Neural cell (in vitro differentiated cells): ENCODE measurements around the gene NEK2. TPM values are rescaled to one million over a fixed set of nuclear protein-coding genes. Genes with fewer than 3 reads are reported as not detected.

Experiments used
- H2AFZ ChIP-seq: fragments of 200-600, 300-800 bp; sonication (generic), shearing (Covaris generic); 2 replicates; pipeline ENCODE4 v1.6.0; 2014; ENCODE audit warnings: low read depth, mild to moderate bottlenecking, antibody characterized with exemption, low read length, moderate library complexity
- H3F3A ChIP-seq: fragments of 200-600 bp; shearing (Covaris generic); 2 replicates; pipeline ENCODE4 v1.6.1; 2016; ENCODE audit warnings: mild to moderate bottlenecking, moderate library complexity, mixed read lengths, antibody characterized with exemption, low read length; ENCODE audit not compliant: insufficient read depth, poor library complexity, severe bottlenecking
- H3K27ac ChIP-seq: fragments of 200-600, 300-800 bp; sonication (generic), shearing (Covaris generic); 2 replicates; pipeline ENCODE4 v1.5.1; 2014; ENCODE audit warnings: mild to moderate bottlenecking, low read length, moderate library complexity
- H3K27me3 ChIP-seq: fragments of 300-800, 200-600 bp; sonication (generic), shearing (Covaris generic); 2 replicates; pipeline ENCODE4 v1.6.0; 2014; ENCODE audit warnings: mild to moderate bottlenecking, low read depth, low read length, moderate library complexity; ENCODE audit not compliant: insufficient read depth
- H3K36me3 ChIP-seq: fragments of 300-800, 200-600 bp; sonication (generic), shearing (Covaris generic); 2 replicates; pipeline ENCODE4 v1.5.1; 2014; ENCODE audit warnings: mild to moderate bottlenecking, antibody characterized with exemption, low read length, moderate library complexity; ENCODE audit not compliant: insufficient read depth
- H3K4me2 ChIP-seq: fragments of 300-800, 200-600 bp; sonication (generic), shearing (Covaris generic); 2 replicates; pipeline ENCODE4 v1.6.0; 2014; ENCODE audit warnings: mild to moderate bottlenecking, low read length
- H3K4me3 ChIP-seq: fragments of 300-800, 200-600 bp; sonication (generic), shearing (Covaris generic); 2 replicates; pipeline ENCODE4 v1.5.1; 2014; ENCODE audit warnings: mild to moderate bottlenecking, low read length, moderate library complexity
- H3K79me2 ChIP-seq: fragments of 200-600 bp; shearing (Covaris generic); replicated peaks from 2 replicates; pipeline ENCODE4 v1.6.0; 2014; ENCODE audit warnings: mild to moderate bottlenecking, low read length, moderate library complexity; ENCODE audit not compliant: insufficient read depth
- H3K9ac ChIP-seq: fragments of 300-800, 200-600 bp; sonication (generic), shearing (Covaris generic); 2 replicates; pipeline ENCODE4 v1.6.1; 2016; ENCODE audit warnings: mild to moderate bottlenecking, low read length, mixed read lengths
- H3K9me2 ChIP-seq: fragments of 200-600 bp; shearing (Covaris generic); 2 replicates; pipeline ENCODE4 v1.6.1; 2016; ENCODE audit warnings: mild to moderate bottlenecking, low read length, mixed read lengths; ENCODE audit not compliant: insufficient read depth
- H3K9me3 ChIP-seq: fragments of 200-600, 300-800 bp; sonication (generic), shearing (Covaris generic); 2 replicates; pipeline ENCODE4 v1.6.1; 2016; ENCODE audit warnings: mild to moderate bottlenecking, mixed run types, low read length, moderate library complexity, mixed read lengths
- H4K20me1 ChIP-seq: fragments of 200-600 bp; shearing (Covaris generic); 2 replicates; pipeline ENCODE4 v1.6.1; 2016; ENCODE audit warnings: mild to moderate bottlenecking, mixed run types; ENCODE audit not compliant: insufficient read depth
- EP300 ChIP-seq: fragments of 450-650 bp; conservative IDR thresholded peaks from 2 replicates; pipeline ENCODE4 v1.6.1; 2014; ENCODE audit warnings: antibody characterized with exemption, mild to moderate bottlenecking, moderate library complexity; ENCODE audit not compliant: poor library complexity, severe bottlenecking
- EZH2 ChIP-seq: fragments of 200-600, 300-800 bp; shearing (Covaris generic), sonication (generic); IDR thresholded peaks from 2 replicates; pipeline ENCODE4 v1.6.1; 2014; ENCODE audit warnings: antibody characterized with exemption, low read length, borderline replicate concordance, mild to moderate bottlenecking; ENCODE audit not compliant: insufficient read depth, poor library complexity, severe bottlenecking
- MXI1 ChIP-seq: fragments of 450-650 bp; conservative IDR thresholded peaks from 2 replicates; pipeline ENCODE4 v1.6.1; 2014; ENCODE audit warnings: antibody characterized with exemption, mild to moderate bottlenecking; ENCODE audit not compliant: poor library complexity, severe bottlenecking
- POLR2AphosphoS5 ChIP-seq: IDR thresholded peaks from 2 replicates; pipeline ENCODE4 v1.6.1; 2012
- RAD21 ChIP-seq: fragments of 450-650 bp; conservative IDR thresholded peaks from 2 replicates; pipeline ENCODE4 v1.6.1; 2014; ENCODE audit warnings: antibody characterized with exemption, mild to moderate bottlenecking, moderate library complexity
- REST ChIP-seq: IDR thresholded peaks from 2 replicates; pipeline ENCODE4 v1.6.1; 2012; ENCODE audit warnings: borderline replicate concordance
- SMC3 ChIP-seq: fragments of 450-650 bp; conservative IDR thresholded peaks from 2 replicates; pipeline ENCODE4 v1.6.1; 2014; ENCODE audit warnings: antibody characterized with exemption, mild to moderate bottlenecking, moderate library complexity; ENCODE audit not compliant: poor library complexity
- TAF1 ChIP-seq: IDR thresholded peaks from 2 replicates; pipeline ENCODE4 v1.6.1; 2012; ENCODE audit warnings: low read depth
- polyA plus RNA-seq: library from polyadenylated mRNA; depleted of rRNA; stranded (reverse); fragments of >200 nt; gene quantifications from 2 replicates; pipeline ENCODE4 v1.2.3, GENCODE V29; 2014
- TF ChIP-seq, protein P1 (sequence below): fragments of 450-650 bp; IDR thresholded peaks from 2 replicates; pipeline ENCODE4 v1.5.1; 2014; ENCODE audit warnings: antibody characterized with exemption, mild to moderate bottlenecking, moderate library complexity; ENCODE audit not compliant: poor library complexity, severe bottlenecking

Gene NEK2
- polyA plus RNA-seq, 1 donor from 2014 or later = 0.98 TPM

- Histone ChIP-seq H3K79me2 (no peaks in the 10 kb centered on the region), H3K9me3 (no peaks in the 10 kb centered on the region), H3F3A (no peaks in the 10 kb centered on the region), H3K36me3 (no peaks in the 10 kb centered on the region), H2AFZ (no peak overlapping the region), H3K9me2 (no peaks in the 10 kb centered on the region), H4K20me1 (no peaks in the 10 kb centered on the region), H3K9ac (no peak overlapping the region), H3K4me2 (no peak overlapping the region), H3K27me3 (no peaks in the 10 kb centered on the region), H3K4me3 (no peak overlapping the region), H3K27ac (no peak overlapping the region)
- TF ChIP-seq EP300 (no peak), RAD21 (no peak), EZH2 (no peak), REST (no peak), POLR2AphosphoS5 (no peak), MXI1 (no peak), SMC3 (no peak), TAF1 (no peak)
- TF ChIP-seq, protein P1, sequence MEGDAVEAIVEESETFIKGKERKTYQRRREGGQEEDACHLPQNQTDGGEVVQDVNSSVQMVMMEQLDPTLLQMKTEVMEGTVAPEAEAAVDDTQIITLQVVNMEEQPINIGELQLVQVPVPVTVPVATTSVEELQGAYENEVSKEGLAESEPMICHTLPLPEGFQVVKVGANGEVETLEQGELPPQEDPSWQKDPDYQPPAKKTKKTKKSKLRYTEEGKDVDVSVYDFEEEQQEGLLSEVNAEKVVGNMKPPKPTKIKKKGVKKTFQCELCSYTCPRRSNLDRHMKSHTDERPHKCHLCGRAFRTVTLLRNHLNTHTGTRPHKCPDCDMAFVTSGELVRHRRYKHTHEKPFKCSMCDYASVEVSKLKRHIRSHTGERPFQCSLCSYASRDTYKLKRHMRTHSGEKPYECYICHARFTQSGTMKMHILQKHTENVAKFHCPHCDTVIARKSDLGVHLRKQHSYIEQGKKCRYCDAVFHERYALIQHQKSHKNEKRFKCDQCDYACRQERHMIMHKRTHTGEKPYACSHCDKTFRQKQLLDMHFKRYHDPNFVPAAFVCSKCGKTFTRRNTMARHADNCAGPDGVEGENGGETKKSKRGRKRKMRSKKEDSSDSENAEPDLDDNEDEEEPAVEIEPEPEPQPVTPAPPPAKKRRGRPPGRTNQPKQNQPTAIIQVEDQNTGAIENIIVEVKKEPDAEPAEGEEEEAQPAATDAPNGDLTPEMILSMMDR = no peak
These were observed 38.7 kb upstream of the NEK2 start for GRCh38 chr1:211714154-211714553.

GRCh38 chr1:211713231-211713630, 37.8 kb upstream of the NEK2 start:
- Histone ChIP-seq H3K27me3 (no peaks in the 10 kb centered on the region), H4K20me1 (no peaks in the 10 kb centered on the region), H3K4me3 (no peak overlapping the region), H3F3A (no peaks in the 10 kb centered on the region), H3K79me2 (no peaks in the 10 kb centered on the region), H3K9me2 (no peaks in the 10 kb centered on the region), H3K36me3 (no peaks in the 10 kb centered on the region), H3K9ac (no peak overlapping the region), H3K27ac (no peak overlapping the region), H3K4me2 (no peak overlapping the region), H2AFZ (no peak overlapping the region), H3K9me3 (no peaks in the 10 kb centered on the region)
- TF ChIP-seq REST (no peak), POLR2AphosphoS5 (no peak), MXI1 (no peak), SMC3 (no peak), RAD21 (no peak), EP300 (no peak), EZH2 (no peak), TAF1 (no peak)
- TF ChIP-seq, protein P1 = no peak
